H1 (cell line): ENCODE results near the gene ARHGAP42. TPM values are rescaled to one million over a fixed set of nuclear protein-coding genes. Genes with fewer than 3 reads are reported as not detected.

Experiments
- CTCF ChIA-PET: fragments of 300-600 bp; sonication (Branson Sonifier 250); formaldehyde crosslinking; loops from one replicate; lab custom pipeline; 2021; ENCODE audit not compliant: partially characterized antibody; lab: Charles Lee
- POLR2A ChIA-PET: fragments of 300-600 bp; sonication (Branson Sonifier 250); formaldehyde crosslinking; loops from one replicate; lab custom pipeline; 2021; ENCODE audit warnings: inconsistent platforms; ENCODE audit not compliant: partially characterized antibody; lab: Charles Lee
- DNase-seq, 2 experiments: peaks; one replicate each; pipeline versions ENCODE4 v3.0.0 to v3.0.0-alpha.2; 2010 to 2022; ENCODE audit warnings: low spot score in 2 of 2, low read depth in 1 of 2, mixed read lengths in 1 of 2
- FAIRE-seq: peaks from 2 replicates; lab custom pipeline; 2011; peaks lifted over from hg19 to GRCh38; lab: Jason Lieb, UNC
- H2AFZ ChIP-seq: 2 replicates; pipeline ENCODE4 v1.8.1; 2012; ENCODE audit warnings: low read length, inconsistent platforms
- H2AK5ac ChIP-seq: 2 replicates; pipeline ENCODE4 v1.6.1; 2013; ENCODE audit warnings: low read depth, low read length
- H2BK120ac ChIP-seq: replicated peaks from 2 replicates; pipeline ENCODE3; 2013; ENCODE audit warnings: low read depth, low read length, inconsistent platforms
- H2BK12ac ChIP-seq: 2 replicates; pipeline ENCODE4 v1.6.1; 2013; ENCODE audit warnings: low read depth, low read length
- H2BK15ac ChIP-seq: 2 replicates; pipeline ENCODE4 v1.6.1; 2013; ENCODE audit warnings: low read length
- H2BK20ac ChIP-seq: 2 replicates; pipeline ENCODE4 v1.6.1; 2013; ENCODE audit warnings: low read length
- H2BK5ac ChIP-seq: 2 replicates; pipeline ENCODE4 v1.6.1; 2013; ENCODE audit warnings: low read depth, low read length
- H3K14ac ChIP-seq: 2 replicates; pipeline ENCODE4 v1.6.1; 2013; ENCODE audit warnings: inconsistent platforms; ENCODE audit not compliant: insufficient read length
- H3K18ac ChIP-seq: 2 replicates; pipeline ENCODE4 v1.6.1; 2013; ENCODE audit warnings: low read length; ENCODE audit errors: extremely low read depth
- H3K23ac ChIP-seq: 2 replicates; pipeline ENCODE4 v1.6.1; 2013; ENCODE audit warnings: inconsistent platforms; ENCODE audit not compliant: insufficient read length
- H3K23me2 ChIP-seq: 2 replicates; pipeline ENCODE4 v1.6.1; 2013; ENCODE audit warnings: low read depth, low read length
- H3K27ac ChIP-seq: 2 replicates; pipeline ENCODE4 v1.6.1; 2011; ENCODE audit warnings: low read depth, low read length, inconsistent platforms
- H3K27me3 ChIP-seq, 4 experiments: replicated peaks in 1 of 4; 1 replicate in 1 of 4; 2 replicates in 3 of 4; pipeline versions ENCODE4 v1.6.1 to v1.8.1; 2011 to 2013; ENCODE audit warnings: low read length in 3 of 4, mild to moderate bottlenecking in 3 of 4, inconsistent platforms in 2 of 4, mixed read lengths in 2 of 4, moderate library complexity in 1 of 4; ENCODE audit not compliant: control insufficient read depth in 3 of 4, insufficient read depth in 3 of 4; ENCODE audit errors: extremely low read depth in 1 of 4
- H3K36me3 ChIP-seq, 4 experiments: 2 replicates each; pipeline versions ENCODE4 v1.6.1 to v1.8.1; 2011 to 2013; ENCODE audit warnings: mild to moderate bottlenecking in 4 of 4, low read length in 3 of 4, moderate library complexity in 2 of 4, control low read depth in 1 of 4, inconsistent platforms in 1 of 4; ENCODE audit not compliant: insufficient read depth in 4 of 4, control insufficient read depth in 2 of 4
- H3K4ac ChIP-seq: replicated peaks from 2 replicates; pipeline ENCODE3; 2013; ENCODE audit warnings: low read length, low read depth, mixed read lengths, inconsistent platforms; ENCODE audit not compliant: insufficient read length
- H3K4me1 ChIP-seq, 4 experiments: replicated peaks in 1 of 4; 1 replicate in 1 of 4; 2 replicates in 3 of 4; pipeline versions ENCODE4 v1.6.1 to v1.8.1; 2011 to 2013; ENCODE audit warnings: low read length in 3 of 4, inconsistent platforms in 2 of 4, mixed read lengths in 1 of 4; ENCODE audit not compliant: insufficient read depth in 4 of 4, control insufficient read depth in 3 of 4
- H3K4me2 ChIP-seq, 2 experiments: 2 replicates each; pipeline versions ENCODE4 v1.6.1 to v1.8.1; 2011 to 2013; ENCODE audit warnings: low read depth in 2 of 2, low read length in 2 of 2, control low read depth in 1 of 2, inconsistent platforms in 1 of 2, mild to moderate bottlenecking in 1 of 2; ENCODE audit not compliant: insufficient read depth in 1 of 2
- H3K4me3 ChIP-seq, 4 experiments: fragments of 200-600, 300-600 bp in 1 of 4; sonication (generic), shearing (Covaris generic), sonication (Bioruptor Twin) in 1 of 4; 2 replicates each; pipeline versions ENCODE4 v1.5.1 to v1.8.1; 2011 to 2016; ENCODE audit warnings: low read length in 4 of 4, low read depth in 3 of 4, control low read depth in 2 of 4, inconsistent platforms in 2 of 4, mild to moderate bottlenecking in 2 of 4, mixed read lengths in 1 of 4, moderate library complexity in 1 of 4; ENCODE audit not compliant: insufficient read depth in 2 of 4; ENCODE audit errors: extremely low read depth in 1 of 4
- H3K56ac ChIP-seq: replicated peaks from 2 replicates; pipeline ENCODE3; 2013; ENCODE audit warnings: low read depth, mild to moderate bottlenecking, mixed read lengths, low read length, inconsistent platforms; ENCODE audit not compliant: insufficient read length
- H3K79me1 ChIP-seq: 2 replicates; pipeline ENCODE4 v1.6.1; 2013; ENCODE audit warnings: low read depth, low read length, control low read depth
- H3K79me2 ChIP-seq, 2 experiments: 2 replicates each; pipeline versions ENCODE4 v1.6.1 to v1.8.1; 2012 to 2013; ENCODE audit warnings: low read length in 2 of 2, mild to moderate bottlenecking in 2 of 2, inconsistent platforms in 1 of 2; ENCODE audit not compliant: insufficient read depth in 2 of 2, control insufficient read depth in 1 of 2
- H3K9ac ChIP-seq, 4 experiments: replicated peaks in 1 of 4; 1 replicate in 1 of 4; 2 replicates in 3 of 4; pipeline versions ENCODE4 v1.6.1 to v1.8.1; 2011 to 2013; ENCODE audit warnings: low read depth in 3 of 4, low read length in 3 of 4, control low read depth in 2 of 4, mild to moderate bottlenecking in 2 of 4, moderate library complexity in 2 of 4, inconsistent platforms in 1 of 4; ENCODE audit errors: extremely low read depth in 1 of 4
- H3K9me3 ChIP-seq, 2 experiments: 2 replicates each; pipeline versions ENCODE4 v1.6.1 to v1.8.1; 2012 to 2013; ENCODE audit warnings: mild to moderate bottlenecking in 2 of 2, moderate library complexity in 2 of 2, control low read depth in 1 of 2, inconsistent platforms in 1 of 2, low read depth in 1 of 2, low read length in 1 of 2, mixed read lengths in 1 of 2; ENCODE audit not compliant: insufficient read depth in 2 of 2
- H4K20me1 ChIP-seq, 2 experiments: replicated peaks in 1 of 2; 2 replicates each; pipeline versions ENCODE3 to v1.8.1; 2011 to 2013; ENCODE audit warnings: inconsistent platforms in 2 of 2, low read length in 2 of 2, mild to moderate bottlenecking in 1 of 2; ENCODE audit not compliant: insufficient read depth in 2 of 2, control insufficient read depth in 1 of 2
- H4K5ac ChIP-seq: 2 replicates; pipeline ENCODE4 v1.6.1; 2013; ENCODE audit warnings: low read length, low read depth, mixed read lengths, inconsistent platforms; ENCODE audit not compliant: insufficient read length
- H4K8ac ChIP-seq: 2 replicates; pipeline ENCODE4 v1.8.0; 2013; ENCODE audit warnings: mild to moderate bottlenecking, moderate library complexity, low read length, inconsistent platforms; ENCODE audit not compliant: insufficient read depth; ENCODE audit errors: extremely low read depth
- H4K91ac ChIP-seq: replicated peaks from 2 replicates; pipeline ENCODE3; 2013; ENCODE audit warnings: low read length, mixed read lengths, inconsistent platforms; ENCODE audit not compliant: insufficient read length
- ATF2 ChIP-seq: IDR thresholded peaks from 2 replicates; pipeline ENCODE4 v1.6.1; 2012; ENCODE audit warnings: low read length, inconsistent platforms
- BCL11A ChIP-seq, 2 experiments: IDR thresholded peaks; one replicate each; pipeline ENCODE4 v1.6.1; 2011; ENCODE audit warnings: low read depth in 2 of 2, low read length in 2 of 2, mild to moderate bottlenecking in 2 of 2
- CREB1 ChIP-seq: IDR thresholded peaks from 2 replicates; pipeline ENCODE4 v1.6.1; 2012; ENCODE audit warnings: inconsistent platforms
- JUND ChIP-seq: IDR thresholded peaks from 2 replicates; pipeline ENCODE4 v1.6.1; 2011; ENCODE audit warnings: mild to moderate bottlenecking, improper control_type of control experiment, low read length
- KDM5A ChIP-seq: fragments of 200-600 bp; IDR thresholded peaks from 2 replicates; pipeline ENCODE4 v1.7.1; 2012; ENCODE audit warnings: mild to moderate bottlenecking, low read length, inconsistent platforms, mixed read lengths
- NANOG ChIP-seq: IDR thresholded peaks from 2 replicates; pipeline ENCODE4 v1.6.1; 2011; ENCODE audit warnings: low read length, low read depth, mild to moderate bottlenecking, inconsistent platforms; ENCODE audit not compliant: insufficient read depth, poor library complexity, severe bottlenecking
- POU5F1 ChIP-seq: IDR thresholded peaks from 2 replicates; pipeline ENCODE4 v1.6.1; 2011; ENCODE audit warnings: low read depth, mild to moderate bottlenecking, low read length, moderate library complexity
- RBBP5 ChIP-seq: IDR thresholded peaks from 2 replicates; pipeline ENCODE4 v1.7.1; 2012; ENCODE audit warnings: low read depth, mild to moderate bottlenecking, inconsistent platforms, low read length, moderate library complexity, borderline replicate concordance
- SAP30 ChIP-seq: fragments of 300-600 bp; sonication (generic); IDR thresholded peaks from 2 replicates; pipeline ENCODE4 v1.7.1; 2012; ENCODE audit warnings: low read length, moderate library complexity, mild to moderate bottlenecking, inconsistent platforms; ENCODE audit not compliant: insufficient read depth, insufficient replicate concordance
- TAF1 ChIP-seq: IDR thresholded peaks from 2 replicates; pipeline ENCODE4 v1.6.1; 2011; ENCODE audit warnings: mild to moderate bottlenecking, low read depth, low read length
- WGBS, 2 experiments: shearing (Covaris generic) in 1 of 2; methylation state at CpG; one replicate each; pipeline versions ENCODE4 v1.1.6 to v1.1.7; 2013 to 2015; ENCODE audit warnings: low lambda C conversion rate in 2 of 2, mixed read lengths in 2 of 2, inconsistent platforms in 1 of 2, low coverage in 1 of 2, missing lambda C conversion rate in 1 of 2; ENCODE audit not compliant: insufficient replicate concordance in 2 of 2, insufficient coverage in 1 of 2, insufficient read length in 1 of 2; ENCODE audit errors: extremely low coverage in 1 of 2, missing lambda C conversion rate in 1 of 2; 5-methylcytosine and 5-hydroxymethylcytosine counted together
- polyA plus RNA-seq, 7 experiments: library from polyadenylated mRNA; depleted of rRNA in 3 of 7; stranded (reverse) in 5 of 7; unstranded in 2 of 7; fragments of >200 nt in 5 of 7; fragments of 200-250 nt in 2 of 7; gene quantifications; 1 replicate in 5 of 7; 2 replicates in 1 of 7; 4 replicates in 1 of 7; pipeline versions ENCODE4 v1.2.1 to v1.2.3, GENCODE V29; 2011 to 2013; ENCODE audit warnings: missing spikeins in 2 of 7, mixed read lengths in 2 of 7
- total RNA-seq: library from RNA; stranded (reverse); fragmentation: NEBNext Ultra II Directional; extraction: Animal tissue kit (Norgen Biotek cat#: 25700); gene quantifications from 2 replicates; pipeline ENCODE4 v1.2.1, GENCODE V29; 2021

ARHGAP42 gene
- total and polyA plus RNA-seq, 2 of the 8 experiments (the other 6 are each of a cell fraction or from before 2014, with no cell fraction given): 22.2 to 33.5 TPM

- Histone ChIP-seq H3K18ac (no peak overlapping the region; the same call in 1 of the 2 replicates), H3K4me2 (no peak overlapping the region), H3K4ac (no peak overlapping the region), H3K4me3 (no peak overlapping the region), H3K4me1 (peaks cover 0 to 4% (median 0%) of the 10 kb centered on the region in 4 experiments; a peak in 1 of 7 replicates), H4K8ac (no peak overlapping the region), H4K91ac (no peak overlapping the region), H3K23me2 (no peaks in the 10 kb centered on the region), H2AK5ac (no peak overlapping the region), H3K27ac (no peak overlapping the region), H3K79me1 (no peaks in the 10 kb centered on the region), H3K27me3 (no peaks in the 10 kb centered on the region), H3K9ac (no peak overlapping the region), H3K36me3 (no peaks in the 10 kb centered on the region), H3K23ac (no peak overlapping the region), H3K79me2 (no peaks in the 10 kb centered on the region), H2BK15ac (no peak overlapping the region), H2AFZ (no peak overlapping the region), H2BK12ac (no peak overlapping the region), H4K5ac (no peak overlapping the region), H2BK20ac (no peak overlapping the region), H3K9me3 (no peaks in the 10 kb centered on the region), H3K14ac (no peak overlapping the region), H2BK5ac (no peak overlapping the region), H2BK120ac (no peak overlapping the region), H3K56ac (no peak overlapping the region), H4K20me1 (no peaks in the 10 kb centered on the region)
- DNase-seq: no peak
- ChIA-PET POLR2A (no interaction called here), CTCF (interaction anchor here (0.8 to 3.2 kb wide), 5 partner anchors 8 to 341 kb away, joined by 3 to 12 read pairs (median 5); no protein-coding TSS in a partner anchor)
- WGBS, 2 experiments: 87% methylated on average over 6 of the region's 6 CpGs; no CpG with 5 or more reads in 1 of the 2 experiments
- peak; percentile 70 for FAIRE-seq
- TF ChIP-seq RBBP5 (no peak), TAF1 (no peak), CREB1 (no peak), NANOG (no peak), KDM5A (no peak), SAP30 (no peak), JUND (no peak), ATF2 (no peak), BCL11A (IDR thresholded peaks at IDR 0.05; ENCODE audit: low read depth in 2 of 2, low read length in 2 of 2) (no peak), POU5F1 (no peak)
These were observed 231.7 kb downstream of the ARHGAP42 start for GRCh38 chr11:100918551-100919500.
